ENCODE data around the gene CACNA1A.
A peak's percentile ranks its signal among the peaks of the same experiment; 100 is the strongest.

Gene CACNA1A

GRCh38 chr19:13460045-13460444 is 46.2 kb downstream of the CACNA1A start:
- DNase-seq (ENCODE audit: low spot score) = no peak
- in situ Hi-C loops (cut with MboI; ENCODE audit: low pct_unique_long_range_greater_than_20kb, low sequenced_read_pairs, unreplicated experiment) = no loop called here
- no peak for TF ChIP-seq CTCF (IDR thresholded peaks at IDR 0.05; ENCODE audit: extremely low read depth, insufficient read depth, missing control alignments)

- in situ Hi-C loops (cut with MboI; ENCODE audit: low pct_unique_long_range_greater_than_20kb, low sequenced_read_pairs, unreplicated experiment) = no loop called here
- no peak for DNase-seq (ENCODE audit: low spot score)
- TF ChIP-seq CTCF (IDR thresholded peaks at IDR 0.05; ENCODE audit: extremely low read depth, insufficient read depth, missing control alignments) = no peak
These were observed 46.9 kb downstream of the CACNA1A start for GRCh38 chr19:13459351-13459750.

GRCh38 chr19:13451434-13451995 is 54.8 kb downstream of the CACNA1A start:
- DNase-seq (ENCODE audit: low spot score) = no peak
- in situ Hi-C loops (cut with MboI; ENCODE audit: low pct_unique_long_range_greater_than_20kb, low sequenced_read_pairs, unreplicated experiment) = no loop called here
- no peak for TF ChIP-seq CTCF (IDR thresholded peaks at IDR 0.05; ENCODE audit: extremely low read depth, insufficient read depth, missing control alignments)

- no peak for TF ChIP-seq CTCF (IDR thresholded peaks at IDR 0.05; ENCODE audit: extremely low read depth, insufficient read depth, missing control alignments)
- in situ Hi-C loops (cut with MboI; ENCODE audit: low pct_unique_long_range_greater_than_20kb, low sequenced_read_pairs, unreplicated experiment) = no loop called here
- no peak for DNase-seq (ENCODE audit: low spot score)
These were observed 58.3 kb downstream of the CACNA1A start for GRCh38 chr19:13447978-13448377.

- peak; percentile 27 for DNase-seq (ENCODE audit: low spot score)
- in situ Hi-C loops (cut with MboI; ENCODE audit: low pct_unique_long_range_greater_than_20kb, low sequenced_read_pairs, unreplicated experiment) = no loop called here
- no peak for TF ChIP-seq CTCF (IDR thresholded peaks at IDR 0.05; ENCODE audit: extremely low read depth, insufficient read depth, missing control alignments)
These were observed 64.3 kb downstream of the CACNA1A start for GRCh38 chr19:13441810-13442512.

- in situ Hi-C loops (cut with MboI; ENCODE audit: low pct_unique_long_range_greater_than_20kb, low sequenced_read_pairs, unreplicated experiment) = no loop called here
- no peak for TF ChIP-seq CTCF (IDR thresholded peaks at IDR 0.05; ENCODE audit: extremely low read depth, insufficient read depth, missing control alignments)
- DNase-seq (ENCODE audit: low spot score) = no peak
These were observed 68.2 kb downstream of the CACNA1A start for GRCh38 chr19:13437919-13438618.

All from GM13977 (cell line).